ENCODE results near the gene MZB1. TPM values are rescaled to one million over a fixed set of nuclear protein-coding genes. Genes with fewer than 3 reads are reported as not detected.
"Not testable (repeated sequence)": the region's sequence is repeated elsewhere in the genome, so short reads cannot be mapped to it uniquely, and the experiment has no call there.

The MZB1 gene
- total RNA-seq, 2 experiments from 2014 or later, result 0.42 to 0.63 TPM

DNA sequence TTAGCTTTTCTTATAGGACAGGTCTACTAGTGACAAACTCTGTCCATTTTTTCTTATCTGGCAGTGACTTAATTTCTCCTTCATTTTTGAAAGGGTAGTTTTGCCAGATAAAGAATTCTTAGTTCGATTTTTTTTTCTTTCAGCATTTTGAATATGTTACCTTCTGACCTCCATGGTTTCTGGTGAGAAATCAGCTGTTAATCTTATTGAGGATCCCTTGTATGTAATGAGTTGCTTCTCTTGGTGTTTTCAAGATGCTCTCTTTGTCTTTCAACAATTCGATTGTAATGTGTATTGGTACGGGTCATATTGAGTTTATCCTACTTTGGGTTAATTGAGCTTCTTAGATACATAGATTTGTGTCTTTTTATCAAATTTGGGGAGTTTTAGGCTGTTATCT lies 35.5 kb downstream of the MZB1 start:
- H3K4me3 Mint-ChIP-seq, result no peak overlapping the region

DNA sequence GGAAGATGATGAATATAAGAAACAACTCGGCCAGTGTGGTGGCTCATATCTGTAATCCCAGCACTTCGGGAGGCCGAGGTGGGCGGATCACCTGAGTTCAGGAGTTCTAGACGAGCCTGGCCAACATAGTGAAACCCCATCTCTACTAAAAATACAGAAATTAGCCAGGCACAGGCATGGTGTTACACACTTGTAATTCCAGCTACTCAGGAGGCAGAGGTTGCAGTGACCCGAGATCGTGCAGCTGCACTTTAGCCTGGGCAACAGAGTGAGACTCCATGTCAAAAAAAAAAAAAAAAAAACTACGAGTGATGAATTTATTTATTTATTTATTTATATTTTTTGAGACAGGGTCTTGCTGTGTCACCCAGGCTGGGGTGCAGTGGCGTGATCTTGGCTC lies 41.9 kb downstream of the MZB1 start:
- CTCF ChIA-PET; DNase-seq; H3K27me3 Mint-ChIP-seq; H3K9me3 ChIP-seq (ENCODE audit: control insufficient read depth in 1 of 2, insufficient read depth in 1 of 2, low read length in 2 of 2); H3K27ac ChIP-seq (ENCODE audit: low read depth in 1 of 2, low read length in 2 of 2); intact Hi-C loops (cut with DNase I, micrococcal nuclease); POLR2A ChIA-PET; H3K4me3 ChIP-seq (ENCODE audit: low read length); H3K4me3 Mint-ChIP-seq; H3K9me3 Mint-ChIP-seq; H3K27me3 ChIP-seq (ENCODE audit: control insufficient read depth in 1 of 2, insufficient read depth in 2 of 2, low read length in 2 of 2); ATAC-seq (ENCODE audit: poor library complexity); H3K27ac Mint-ChIP-seq: not testable (repeated sequence)
- H3K36me3 ChIP-seq (ENCODE audit: insufficient read depth, low read length), result peaks cover 12% of the 10 kb centered on the region
- peaks cover 42% of the 10 kb centered on the region for H3K4me1 ChIP-seq (ENCODE audit: insufficient read depth, low read length)
- peaks cover 66% of the 10 kb centered on the region for H3K36me3 Mint-ChIP-seq (ENCODE audit: low read depth)
- H3K4me1 Mint-ChIP-seq (ENCODE audit: low read depth), result peaks cover 66% of the 10 kb centered on the region

More for the DNA sequence above, 35.5 kb downstream of the MZB1 start:
- Mint-ChIP-seq H3K4me1 (ENCODE audit: low read depth) (peaks cover 56% of the 10 kb centered on the region), H3K36me3 (ENCODE audit: low read depth) (peaks cover 62% of the 10 kb centered on the region), H3K27me3 (no peaks in the 10 kb centered on the region), H3K9me3 (no peaks in the 10 kb centered on the region), H3K27ac (no peak overlapping the region)
- H3K4me1 ChIP-seq (ENCODE audit: insufficient read depth, low read length), result peaks cover 15% of the 10 kb centered on the region
- DNase-seq (no peak), ATAC-seq (ENCODE audit: poor library complexity) (no peak)
- H3K27me3 ChIP-seq (ENCODE audit: control insufficient read depth in 1 of 2, insufficient read depth in 2 of 2, low read length in 2 of 2), result no peaks in the 10 kb centered on the region
- intact Hi-C loops (cut with DNase I, micrococcal nuclease), result no loop called here
- H3K9me3 ChIP-seq (ENCODE audit: control insufficient read depth in 1 of 2, insufficient read depth in 1 of 2, low read length in 2 of 2), result no peaks in the 10 kb centered on the region
- no peak overlapping the region for H3K27ac ChIP-seq (ENCODE audit: low read depth in 1 of 2, low read length in 2 of 2)
- ChIA-PET POLR2A (interaction anchor here (0.6 to 4.1 kb wide), 2 partner anchors 12 to 16 kb away, joined by 3 to 26 read pairs; partner anchors contain the start of gene PAIP2), CTCF (interaction anchor here (0.8 kb wide), 1 partner anchor 50 kb away, joined by 3 read pairs; no protein-coding TSS in a partner anchor)
- H3K4me3 ChIP-seq (ENCODE audit: low read length), result no peak overlapping the region
- peaks cover 20% of the 10 kb centered on the region for H3K36me3 ChIP-seq (ENCODE audit: insufficient read depth, low read length)
- TF ChIP-seq, protein P1, sequence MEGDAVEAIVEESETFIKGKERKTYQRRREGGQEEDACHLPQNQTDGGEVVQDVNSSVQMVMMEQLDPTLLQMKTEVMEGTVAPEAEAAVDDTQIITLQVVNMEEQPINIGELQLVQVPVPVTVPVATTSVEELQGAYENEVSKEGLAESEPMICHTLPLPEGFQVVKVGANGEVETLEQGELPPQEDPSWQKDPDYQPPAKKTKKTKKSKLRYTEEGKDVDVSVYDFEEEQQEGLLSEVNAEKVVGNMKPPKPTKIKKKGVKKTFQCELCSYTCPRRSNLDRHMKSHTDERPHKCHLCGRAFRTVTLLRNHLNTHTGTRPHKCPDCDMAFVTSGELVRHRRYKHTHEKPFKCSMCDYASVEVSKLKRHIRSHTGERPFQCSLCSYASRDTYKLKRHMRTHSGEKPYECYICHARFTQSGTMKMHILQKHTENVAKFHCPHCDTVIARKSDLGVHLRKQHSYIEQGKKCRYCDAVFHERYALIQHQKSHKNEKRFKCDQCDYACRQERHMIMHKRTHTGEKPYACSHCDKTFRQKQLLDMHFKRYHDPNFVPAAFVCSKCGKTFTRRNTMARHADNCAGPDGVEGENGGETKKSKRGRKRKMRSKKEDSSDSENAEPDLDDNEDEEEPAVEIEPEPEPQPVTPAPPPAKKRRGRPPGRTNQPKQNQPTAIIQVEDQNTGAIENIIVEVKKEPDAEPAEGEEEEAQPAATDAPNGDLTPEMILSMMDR (IDR thresholded peaks at IDR 0.05), result no peak

DNA sequence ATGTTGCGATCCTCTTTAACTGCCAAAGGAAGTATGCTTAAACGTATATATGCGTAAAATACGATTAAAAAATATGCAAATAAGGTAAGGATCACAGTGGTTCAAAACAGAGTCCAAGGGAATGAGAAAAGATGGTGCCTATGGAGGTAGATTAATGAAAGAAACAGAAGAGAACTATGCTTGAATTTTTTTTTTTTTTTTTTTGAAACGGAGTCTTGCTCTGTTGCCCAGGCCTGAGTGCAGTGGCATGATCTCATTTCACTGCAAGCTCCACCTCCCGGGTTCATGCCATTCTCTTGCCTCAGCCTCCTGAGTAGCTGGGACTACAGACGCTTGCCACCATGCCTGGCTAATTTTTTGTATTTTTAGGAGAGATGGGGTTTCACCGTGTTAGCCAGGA lies 44.3 kb downstream of the MZB1 start:
- H3K4me3 ChIP-seq (ENCODE audit: low read length); DNase-seq; H3K27ac Mint-ChIP-seq; H3K36me3 ChIP-seq (ENCODE audit: insufficient read depth, low read length); CTCF ChIA-PET; H3K27ac ChIP-seq (ENCODE audit: low read depth in 1 of 2, low read length in 2 of 2); H3K9me3 ChIP-seq (ENCODE audit: control insufficient read depth in 1 of 2, insufficient read depth in 1 of 2, low read length in 2 of 2); H3K27me3 Mint-ChIP-seq; H3K9me3 Mint-ChIP-seq; H3K27me3 ChIP-seq (ENCODE audit: control insufficient read depth in 1 of 2, insufficient read depth in 2 of 2, low read length in 2 of 2); intact Hi-C loops (cut with DNase I, micrococcal nuclease); ATAC-seq (ENCODE audit: poor library complexity): not testable (repeated sequence)
- Mint-ChIP-seq H3K4me1 (ENCODE audit: low read depth) (peaks cover 68% of the 10 kb centered on the region), H3K4me3 (peak overlapping the region; percentile 40), H3K36me3 (ENCODE audit: low read depth) (peaks cover 66% of the 10 kb centered on the region)
- H3K4me1 ChIP-seq (ENCODE audit: insufficient read depth, low read length), result peaks cover 54% of the 10 kb centered on the region
- POLR2A ChIA-PET, result interaction anchor here (0.7 to 0.8 kb wide), 2 partner anchors 26 to 49 kb away, joined by 3 read pairs; no protein-coding TSS in a partner anchor

DNA sequence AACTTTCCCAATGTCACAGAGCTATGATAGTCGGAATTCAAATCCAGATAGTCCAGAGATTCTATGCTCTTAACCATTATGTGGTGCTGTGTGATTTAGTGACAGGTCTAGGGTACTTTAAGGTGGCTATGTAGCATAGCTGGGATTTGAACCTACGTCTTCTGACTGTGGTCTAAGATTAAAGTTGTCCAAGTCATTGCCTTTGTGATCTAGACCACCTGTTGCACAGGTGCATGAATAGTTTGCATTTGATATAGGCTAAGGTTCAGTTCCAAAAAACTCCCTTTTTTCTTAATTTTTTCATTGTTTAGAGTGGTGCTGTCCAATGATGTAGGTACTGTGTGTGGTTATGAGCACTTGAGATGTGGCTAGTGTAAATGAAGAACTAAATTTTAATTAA lies 45.5 kb downstream of the MZB1 start:
- Mint-ChIP-seq H3K27ac (peak overlapping the region; percentile 24), H3K4me3 (peak overlapping the region; percentile 74), H3K36me3 (ENCODE audit: low read depth) (peaks cover 61% of the 10 kb centered on the region), H3K27me3 (no peaks in the 10 kb centered on the region), H3K9me3 (no peaks in the 10 kb centered on the region), H3K4me1 (ENCODE audit: low read depth) (peaks cover 67% of the 10 kb centered on the region)
- no peak overlapping the region for H3K4me3 ChIP-seq (ENCODE audit: low read length)
- POLR2A ChIA-PET, result interaction anchor here (0.9 to 1.4 kb wide), 2 partner anchors 28 to 50 kb away, joined by 3 to 5 read pairs; partner anchors contain the start of gene MATR3
- ATAC-seq (ENCODE audit: poor library complexity), result no peak
- intact Hi-C loops (cut with DNase I, micrococcal nuclease), result loop anchor here (5.0 kb wide), 5 partner anchors 43 to 767 kb away; partner anchors contain the start of genes HSPA9 (in 1 of the 2), MZB1 (in 1 of the 2) and UBE2D2 (in 1 of the 2)
- DNase-seq, result no peak
- peaks cover 46% of the 10 kb centered on the region for H3K4me1 ChIP-seq (ENCODE audit: insufficient read depth, low read length)
- H3K36me3 ChIP-seq (ENCODE audit: insufficient read depth, low read length), result peaks cover 6% of the 10 kb centered on the region
- H3K9me3 ChIP-seq (ENCODE audit: control insufficient read depth in 1 of 2, insufficient read depth in 1 of 2, low read length in 2 of 2), result no peaks in the 10 kb centered on the region
- TF ChIP-seq, protein P1 (IDR thresholded peaks at IDR 0.05), result no peak
- no peak overlapping the region for H3K27ac ChIP-seq (ENCODE audit: low read depth in 1 of 2, low read length in 2 of 2)
- CTCF ChIA-PET, result no interaction called here
- H3K27me3 ChIP-seq (ENCODE audit: control insufficient read depth in 1 of 2, insufficient read depth in 2 of 2, low read length in 2 of 2), result no peaks in the 10 kb centered on the region

Data from CD4-positive, alpha-beta T cell (primary cell).